ENCODE results near the gene ZNF473. TPM values are rescaled to one million over a fixed set of nuclear protein-coding genes. Genes with fewer than 3 reads are reported as not detected.
A peak's percentile ranks its signal among the peaks of the same experiment; 100 is the strongest.

Gene ZNF473
- total and polyA plus RNA-seq, 2 of the 13 experiments (the other 11 are each of a cell fraction or from before 2014, with no cell fraction given), result 5.8 to 11.9 TPM

DNA sequence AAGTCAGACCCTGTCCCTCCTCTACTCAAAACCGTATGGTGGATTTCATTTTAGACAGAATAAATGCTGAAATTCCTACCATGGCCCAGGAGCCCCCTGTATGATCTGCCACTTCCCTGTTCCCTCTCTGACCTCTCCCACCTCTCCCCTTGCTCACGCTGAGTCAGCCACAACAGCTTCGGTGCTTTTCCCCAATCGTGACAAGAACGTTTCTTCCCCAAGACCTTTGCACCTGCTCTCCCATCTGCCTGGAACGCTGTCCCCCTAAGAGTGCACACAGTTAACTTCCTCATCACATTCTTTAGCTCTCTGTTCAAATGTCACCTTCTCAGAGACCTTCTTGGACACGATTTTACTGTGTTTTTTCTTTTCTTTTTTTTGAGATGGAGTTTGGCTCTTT, 3.0 kb upstream of the ZNF473 start (continued):
- TF ChIP-seq HOXD1 (CRISPR knock-in tag; IDR thresholded peaks at IDR 0.05), result no peak
- TF ChIP-seq RFXANK (CRISPR knock-in tag; IDR thresholded peaks at IDR 0.05), result no peak
- TF ChIP-seq POLR2A (IDR thresholded peaks at IDR 0.05; ENCODE audit: insufficient read depth in 1 of 2, low read depth in 2 of 2, low read length in 2 of 2), result no peak
- TF ChIP-seq MED1 (CRISPR knock-in tag; IDR thresholded peaks at IDR 0.05), result no peak
- 0 out of 4 replicates have a peak, but pooled peaks of 1 of the 2 experiments have one; percentile 24 for TF ChIP-seq HMGXB4 (CRISPR knock-in tag; IDR thresholded peaks at IDR 0.05; ENCODE audit: borderline replicate concordance in 1 of 2, low read depth in 1 of 2)
- TF ChIP-seq ZC3H4 (CRISPR knock-in tag; IDR thresholded peaks at IDR 0.05; ENCODE audit: borderline replicate concordance), result no peak
- no peak for TF ChIP-seq HNRNPUL1 (IDR thresholded peaks at IDR 0.05; ENCODE audit: low read depth, low read length)

DNA sequence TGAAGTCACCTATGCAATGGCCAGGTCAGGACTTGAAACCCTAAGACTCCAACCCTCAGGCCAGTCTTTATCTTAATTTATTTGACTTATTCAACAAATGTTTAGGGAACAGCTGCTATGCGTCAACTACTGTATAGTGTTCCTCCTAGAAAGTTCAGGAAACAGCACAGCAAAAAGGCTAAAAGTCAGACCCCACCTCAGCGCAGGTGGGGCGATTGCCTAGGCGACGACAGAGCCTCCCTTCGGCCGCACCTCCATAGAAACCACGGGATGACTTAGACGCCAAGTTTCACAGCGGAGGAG, 1.1 kb upstream of the ZNF473 start:
- ChIA-PET POLR2A (no interaction called here), CTCF (ENCODE audit: low intra/inter-chr PET ratio, low total read pairs) (no interaction called here)
- Histone ChIP-seq H3K27ac (ENCODE audit: extremely low read length, insufficient read depth, low read length) (peak overlapping the region; percentile 65), H3K9me3 (ENCODE audit: low read length) (no peaks in the 10 kb centered on the region), H3K9ac (ENCODE audit: insufficient read depth, low read depth, low read length) (peak overlapping the region; percentile 79), H3K79me2 (ENCODE audit: insufficient read depth, low read length) (peaks cover 48% of the 10 kb centered on the region), H3K4me1 (ENCODE audit: insufficient read depth, low read length) (peaks cover 66% of the 10 kb centered on the region), H2AFZ (ENCODE audit: low read length) (no peak overlapping the region), H3K27me3 (ENCODE audit: control insufficient read depth in 1 of 2, insufficient read depth in 2 of 2, low read length in 2 of 2) (no peaks in the 10 kb centered on the region; a peak in 1 of 5 replicates), H4K20me1 (ENCODE audit: insufficient read depth, low read length) (no peaks in the 10 kb centered on the region), H3K4me3 (replicated peaks in 1 of 3; ENCODE audit: insufficient read depth in 1 of 3, low read depth in 2 of 3, low read length in 3 of 3) (peak overlapping the region; percentile 70 to 92 (median 88)), H3K4me2 (ENCODE audit: low read depth, low read length) (peak overlapping the region; percentile 85), H3K36me3 (replicated peaks in 1 of 2; ENCODE audit: control insufficient read depth in 1 of 2, insufficient read depth in 2 of 2, low read length in 2 of 2) (peaks cover 0 to 2% of the 10 kb centered on the region in 2 experiments; a peak in 3 of 5 replicates)
- 0% methylated on average over 9 of the region's 10 CpGs for WGBS (ENCODE audit: low lambda C conversion rate)
- intact Hi-C loops (cut with micrococcal nuclease; ENCODE audit: unreplicated experiment) (no loop called here), in situ Hi-C loops (cut with HindIII; ENCODE audit: extremely low pct_ligation_motif_present, low pct_unique_long_range_greater_than_20kb) (no loop called here)
- ATAC-seq, result peak; percentile 15
- no peak for FAIRE-seq
- BruUV-seq (replicated peaks), result TSS peak; percentile 86
- DNase-seq (ENCODE audit: low spot score), result no peak
- TF ChIP-seq, protein P1, sequence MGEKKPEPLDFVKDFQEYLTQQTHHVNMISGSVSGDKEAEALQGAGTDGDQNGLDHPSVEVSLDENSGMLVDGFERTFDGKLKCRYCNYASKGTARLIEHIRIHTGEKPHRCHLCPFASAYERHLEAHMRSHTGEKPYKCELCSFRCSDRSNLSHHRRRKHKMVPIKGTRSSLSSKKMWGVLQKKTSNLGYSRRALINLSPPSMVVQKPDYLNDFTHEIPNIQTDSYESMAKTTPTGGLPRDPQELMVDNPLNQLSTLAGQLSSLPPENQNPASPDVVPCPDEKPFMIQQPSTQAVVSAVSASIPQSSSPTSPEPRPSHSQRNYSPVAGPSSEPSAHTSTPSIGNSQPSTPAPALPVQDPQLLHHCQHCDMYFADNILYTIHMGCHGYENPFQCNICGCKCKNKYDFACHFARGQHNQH (CRISPR knock-in tag; IDR thresholded peaks at IDR 0.05), result no peak
- TF ChIP-seq ZBED4 (CRISPR knock-in tag; IDR thresholded peaks at IDR 0.05; ENCODE audit: borderline replicate concordance) (no peak), ZSCAN29 (CRISPR knock-in tag; conservative IDR thresholded peaks at IDR 0.05) (peak; percentile 18; the same call in 1 of the 2 replicates), SSRP1 (CRISPR knock-in tag; IDR thresholded peaks at IDR 0.05) (no peak), LCORL (IDR thresholded peaks at IDR 0.05) (no peak), LCORL (CRISPR knock-in tag; IDR thresholded peaks at IDR 0.05) (0 out of 2 replicates have a peak, but pooled peaks have one; percentile 34), NCOA1 (CRISPR knock-in tag; IDR thresholded peaks at IDR 0.05) (peak; percentile 66; the same call in 1 of the 2 replicates), SETDB1 (CRISPR knock-in tag; IDR thresholded peaks at IDR 0.05; ENCODE audit: borderline replicate concordance) (no peak), TGIF2 (CRISPR knock-in tag; IDR thresholded peaks at IDR 0.05) (no peak), MTF2 (CRISPR knock-in tag; IDR thresholded peaks at IDR 0.05; ENCODE audit: borderline replicate concordance) (0 out of 2 replicates have a peak, but pooled peaks have one; percentile 25), ZNF678 (CRISPR knock-in tag; IDR thresholded peaks at IDR 0.05) (no peak)
